HG03378 (cell line): ENCODE results near the gene NCKAP5.
A peak's percentile ranks its signal among the peaks of the same experiment; 100 is the strongest.

Source experiments
- ATAC-seq: cut with Tn5 transposase; IDR thresholded peaks from one replicate; pipeline ENCODE4 v1.9.1; 2021; ENCODE audit warnings: mild to moderate bottlenecking, moderate library complexity; ENCODE audit not compliant: unreplicated experiment

NCKAP5 gene

GRCh38 chr2:133409581-133410285 is 158.5 kb downstream of the NCKAP5 start:
- ATAC-seq, result no peak

- ATAC-seq, result no peak
Measured at GRCh38 chr2:133408671-133409070, 159.6 kb downstream of the NCKAP5 start.

GRCh38 chr2:133407341-133407740 is 160.9 kb downstream of the NCKAP5 start:
- ATAC-seq, result no peak

GRCh38 chr2:133405252-133405651 is 163.0 kb downstream of the NCKAP5 start:
- ATAC-seq, result no peak

GRCh38 chr2:133400411-133400810 is 167.9 kb downstream of the NCKAP5 start:
- ATAC-seq, result no peak

GRCh38 chr2:133393895-133394294 is 174.4 kb downstream of the NCKAP5 start:
- ATAC-seq, result no peak

GRCh38 chr2:133390156-133390555 is 178.1 kb downstream of the NCKAP5 start:
- no peak for ATAC-seq

- ATAC-seq, result no peak
Measured at GRCh38 chr2:133389569-133389968, 178.7 kb downstream of the NCKAP5 start.

- no peak for ATAC-seq
Measured at GRCh38 chr2:133382566-133382965, 185.7 kb downstream of the NCKAP5 start.

- ATAC-seq, result no peak
Measured at GRCh38 chr2:133380991-133381390, 187.3 kb downstream of the NCKAP5 start.

- ATAC-seq, result no peak
Measured at GRCh38 chr2:133378928-133379549, 189.2 kb downstream of the NCKAP5 start.

GRCh38 chr2:133378386-133378785 is 189.9 kb downstream of the NCKAP5 start:
- no peak for ATAC-seq

- ATAC-seq, result no peak
Measured at GRCh38 chr2:133377599-133377998, 190.7 kb downstream of the NCKAP5 start.

GRCh38 chr2:133377021-133377481 is 191.2 kb downstream of the NCKAP5 start:
- ATAC-seq, result no peak

- ATAC-seq, result no peak
Measured at GRCh38 chr2:133374781-133375180, 193.5 kb downstream of the NCKAP5 start.

GRCh38 chr2:133371286-133371685 is 197.0 kb downstream of the NCKAP5 start:
- no peak for ATAC-seq

- no peak for ATAC-seq
Measured at GRCh38 chr2:133369901-133370658, 198.2 kb downstream of the NCKAP5 start.

GRCh38 chr2:133365117-133365516 is 203.1 kb downstream of the NCKAP5 start:
- ATAC-seq, result no peak

- no peak for ATAC-seq
Measured at GRCh38 chr2:133364636-133365035, 203.6 kb downstream of the NCKAP5 start.

GRCh38 chr2:133363884-133364283 is 204.4 kb downstream of the NCKAP5 start:
- ATAC-seq, result no peak

GRCh38 chr2:133362061-133362476 is 206.2 kb downstream of the NCKAP5 start:
- no peak for ATAC-seq

- ATAC-seq, result peak; percentile 86
Measured at GRCh38 chr2:133360882-133361281, 207.4 kb downstream of the NCKAP5 start.
